HuH-7 (cell line): Measurements from ENCODE around the gene ISG20.
"Not testable (repeated sequence)": the region's sequence is repeated elsewhere in the genome, so short reads cannot be mapped to it uniquely, and the experiment has no call there.

Source experiments
- DNase-seq: peaks from one replicate; pipeline ENCODE4 v3.0.0; 2011; ENCODE audit warnings: low spot score

The ISG20 gene

DNA sequence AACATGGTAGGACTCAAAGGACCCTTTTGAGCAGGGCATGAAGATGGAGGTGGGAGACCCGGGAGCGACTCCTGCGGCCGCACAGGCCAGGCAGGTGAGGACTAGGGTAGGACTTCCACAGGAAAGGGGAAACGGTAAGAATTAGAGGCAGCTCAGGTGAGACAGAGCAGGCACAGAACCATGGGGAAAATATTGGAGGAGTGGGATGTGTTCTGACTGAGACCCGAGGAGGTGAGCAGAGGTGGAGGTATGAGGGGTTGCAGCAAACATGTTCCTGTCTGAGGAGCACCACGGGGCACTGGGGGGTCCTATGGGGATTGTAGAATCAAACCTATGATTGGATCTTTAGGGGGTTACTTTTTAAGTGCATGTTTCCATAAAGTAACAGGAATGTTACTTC, 1.4 kb upstream of the ISG20 start:
- no peak for DNase-seq

GRCh38 chr15:88637841-88638625, 783 bp upstream of the ISG20 start:
- no peak for DNase-seq

- no peak for DNase-seq
Measured at GRCh38 chr15:88641959-88642452, 3.2 kb downstream of the ISG20 start.

GRCh38 chr15:88642514-88642913, 3.7 kb downstream of the ISG20 start:
- not testable (repeated sequence) for DNase-seq

DNA sequence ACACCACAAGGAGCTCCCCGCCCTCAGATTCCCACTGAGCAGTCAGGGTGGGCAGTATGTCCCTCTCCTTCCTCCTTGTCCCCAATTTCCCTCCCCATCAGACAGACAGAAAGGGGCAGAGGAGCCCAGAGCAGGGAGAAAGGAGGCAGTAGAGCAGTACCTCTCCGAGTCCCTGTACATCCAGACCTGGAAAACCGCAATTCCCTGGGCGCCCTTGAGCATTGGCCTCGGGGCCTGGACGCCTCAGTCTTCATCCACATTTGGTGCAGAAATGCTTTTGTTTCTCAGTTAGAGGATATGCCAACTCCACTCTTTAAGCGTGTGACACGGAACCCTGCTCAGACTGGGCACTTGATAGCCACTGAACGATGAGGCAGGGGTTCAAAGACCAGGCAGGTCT, 5.9 kb downstream of the ISG20 start:
- no peak for DNase-seq

DNA sequence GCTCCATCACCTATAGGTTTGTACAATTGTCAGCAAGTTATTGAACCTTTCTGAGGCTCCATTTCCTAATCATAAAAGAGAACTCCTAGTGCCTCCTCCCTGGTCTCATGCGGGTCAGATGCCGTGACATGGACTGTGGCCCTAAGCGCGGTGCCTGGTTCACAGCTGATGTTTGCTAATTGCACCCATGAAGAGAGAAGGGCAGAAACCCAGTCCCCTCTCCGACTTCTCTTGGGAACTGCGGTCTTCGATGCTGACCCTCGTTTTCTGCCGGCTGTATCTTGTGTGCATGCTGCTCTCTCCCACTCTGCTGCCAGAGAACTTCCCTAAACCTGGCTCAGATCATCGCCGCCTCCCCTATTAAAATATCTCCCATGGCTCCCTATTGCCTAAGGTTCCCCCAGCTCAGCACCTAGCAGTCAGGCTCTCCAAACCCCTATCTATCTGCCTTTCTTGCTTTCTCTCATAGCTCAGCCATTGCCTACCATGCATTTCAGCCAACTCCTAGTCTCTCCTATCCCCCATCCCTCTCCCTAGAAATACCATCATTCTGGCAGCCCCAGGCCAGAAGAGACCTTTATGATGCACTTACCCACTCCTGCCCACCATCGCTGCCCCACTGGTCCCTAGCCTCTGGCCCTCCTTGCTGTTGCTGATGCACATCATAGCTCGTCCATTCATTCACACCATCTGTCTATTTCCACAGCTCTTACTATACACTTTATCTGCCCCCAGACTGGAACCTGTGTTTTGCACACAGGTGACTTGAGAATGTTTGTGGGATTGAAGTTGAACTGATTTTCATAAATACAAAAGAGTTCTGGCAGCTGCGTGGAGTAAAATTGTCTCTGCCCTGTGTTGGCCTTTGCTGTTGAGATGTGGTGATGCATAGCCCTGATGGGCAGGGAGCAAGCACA, 6.6 kb downstream of the ISG20 start:
- DNase-seq = no peak

DNA sequence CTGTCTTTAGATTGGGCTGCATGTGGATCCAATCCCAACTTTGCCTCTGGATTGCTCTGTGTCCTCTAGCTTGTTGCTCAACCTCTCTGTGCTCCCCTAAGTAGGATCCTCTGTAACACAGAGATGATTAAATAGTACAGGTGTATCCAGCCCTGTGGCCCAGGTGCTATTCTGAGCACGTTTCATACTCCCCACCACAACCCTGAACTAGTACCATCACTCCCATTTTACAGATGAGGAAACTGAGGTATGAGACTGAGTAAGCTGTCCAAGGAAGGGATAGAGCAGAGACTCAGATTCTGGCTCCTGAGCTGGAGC, 7.2 kb downstream of the ISG20 start:
- no peak for DNase-seq

- no peak for DNase-seq
Measured at GRCh38 chr15:88646951-88647350, 8.1 kb downstream of the ISG20 start.

GRCh38 chr15:88647351-88648105, 8.7 kb downstream of the ISG20 start:
- DNase-seq = no peak

DNA sequence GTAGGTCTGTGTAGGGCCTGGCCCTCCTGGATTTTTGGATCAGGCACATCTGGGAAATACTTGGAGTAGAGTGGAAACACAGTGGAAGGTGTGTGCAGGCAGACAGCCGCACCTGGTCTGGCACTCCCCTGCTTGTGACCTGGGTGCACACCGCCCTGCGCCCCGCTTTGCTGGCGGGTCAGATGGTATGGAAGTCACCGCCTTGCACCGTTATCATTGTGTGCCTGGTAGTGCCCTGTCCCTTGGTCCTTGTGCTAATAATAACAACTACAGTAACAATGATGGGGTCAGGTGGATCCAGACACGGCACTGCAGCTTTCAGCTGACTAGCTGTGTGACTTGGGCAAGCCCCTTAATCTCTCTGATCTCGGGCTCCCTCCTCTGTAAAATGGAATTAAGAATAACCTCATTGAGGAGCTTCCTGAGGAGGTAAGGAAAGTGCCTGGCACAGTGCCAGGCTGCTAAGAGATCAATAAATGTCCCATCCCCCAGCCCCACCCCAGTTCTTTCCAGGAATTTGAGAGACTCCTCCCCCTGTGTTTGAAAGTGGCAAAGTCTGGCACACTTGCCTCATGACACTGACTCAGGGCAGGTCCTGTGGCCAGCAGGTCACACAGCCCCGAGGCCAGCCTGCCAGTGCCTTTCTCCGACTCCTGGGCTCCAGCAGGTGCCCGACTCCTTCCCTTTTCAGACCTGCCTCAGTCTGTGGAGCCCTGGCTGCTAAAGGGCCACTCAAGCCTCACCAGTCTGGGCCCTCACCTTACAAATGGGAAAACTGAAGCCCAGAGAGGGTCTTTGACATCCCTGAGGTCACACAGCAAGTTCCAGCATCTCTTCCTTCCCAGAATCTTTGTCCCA, 9.8 kb downstream of the ISG20 start:
- DNase-seq = no peak

GRCh38 chr15:88649286-88649733, 10.5 kb downstream of the ISG20 start:
- DNase-seq = no peak

- no peak for DNase-seq
Measured at GRCh38 chr15:88649753-88650551, 11.1 kb downstream of the ISG20 start.

GRCh38 chr15:88650556-88650955, 11.7 kb downstream of the ISG20 start:
- no peak for DNase-seq

DNA sequence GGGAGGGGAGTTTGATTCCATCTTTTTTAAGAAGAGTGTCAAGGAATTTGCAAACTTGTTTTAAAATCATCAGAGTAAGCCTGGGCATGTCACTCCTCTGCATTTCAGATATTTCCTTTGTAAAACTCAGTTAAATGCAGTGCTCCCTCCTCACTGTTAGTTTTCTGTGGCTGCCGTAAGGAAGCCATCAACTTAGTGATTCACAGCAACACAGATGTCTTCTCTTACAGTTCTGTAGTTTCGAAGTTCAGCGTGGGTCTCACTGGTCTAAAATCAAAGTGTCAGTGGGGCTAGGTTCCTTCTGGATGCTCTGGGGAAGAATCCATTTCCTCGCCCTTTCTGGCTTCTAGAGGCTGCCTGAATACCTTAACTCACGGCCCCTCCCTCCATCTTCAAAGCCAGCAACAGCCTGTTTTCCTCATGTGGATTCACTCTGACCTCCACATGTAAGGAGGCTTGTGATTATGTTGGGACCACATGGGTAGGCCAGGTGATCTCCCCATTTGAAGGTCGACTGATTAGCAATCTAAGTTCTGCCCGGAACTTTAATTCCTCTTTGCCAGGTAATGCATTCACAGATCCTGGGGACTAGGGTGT, 12.4 kb downstream of the ISG20 start:
- no peak for DNase-seq

DNA sequence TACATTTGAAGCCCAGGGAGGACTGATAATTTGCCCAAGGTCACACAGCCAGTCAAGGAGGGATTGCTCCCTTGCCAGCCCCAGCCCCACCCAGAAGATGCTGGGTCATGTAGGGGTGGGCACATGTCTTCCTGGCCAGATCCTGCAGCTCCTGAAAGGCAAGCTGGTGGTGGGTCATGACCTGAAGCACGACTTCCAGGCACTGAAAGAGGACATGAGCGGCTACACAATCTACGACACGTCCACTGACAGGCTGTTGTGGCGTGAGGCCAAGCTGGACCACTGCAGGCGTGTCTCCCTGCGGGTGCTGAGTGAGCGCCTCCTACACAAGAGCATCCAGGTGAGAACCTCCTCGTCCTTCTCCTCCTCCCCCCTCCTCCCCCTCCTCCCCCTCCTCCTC, 13.2 kb downstream of the ISG20 start:
- DNase-seq = no peak

- no peak for DNase-seq
Measured at GRCh38 chr15:88652456-88653199, 13.8 kb downstream of the ISG20 start.

- DNase-seq = no peak
Measured at GRCh38 chr15:88653200-88654064, 14.6 kb downstream of the ISG20 start.

DNA sequence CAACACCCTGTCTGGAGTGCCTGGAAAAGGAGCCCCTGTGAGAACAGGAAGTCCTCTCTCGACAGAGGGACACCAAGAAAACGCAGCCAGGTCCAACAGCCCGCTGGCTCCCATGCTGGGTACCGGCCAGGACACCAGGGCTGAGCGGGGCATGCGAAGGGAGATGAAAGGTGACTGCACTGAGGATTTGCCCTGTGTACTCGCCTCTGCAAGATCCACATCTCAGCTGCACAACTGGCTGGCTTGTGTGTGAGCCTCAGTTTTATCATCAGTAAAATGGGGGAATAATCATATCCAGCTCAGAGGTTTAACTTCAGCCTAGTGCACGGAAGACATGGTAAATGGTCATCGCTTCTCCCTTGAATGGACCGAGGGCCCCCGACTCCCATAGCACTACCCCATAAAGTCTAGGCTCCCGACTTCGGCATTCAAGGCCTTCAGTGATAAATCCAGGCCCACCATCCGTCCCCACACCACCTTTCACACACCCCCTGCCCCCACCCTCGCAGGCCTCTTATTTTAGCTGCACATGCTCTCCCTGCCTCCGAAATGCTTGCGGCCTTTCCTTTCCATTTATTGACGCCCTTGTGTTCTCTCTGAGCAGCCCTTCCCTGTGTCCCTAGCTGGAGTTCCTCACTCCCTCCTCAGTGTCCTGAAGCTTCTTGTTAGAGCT, 15.8 kb downstream of the ISG20 start:
- DNase-seq = no peak
